Measurements from ENCODE around the gene OR5B3.
"Not testable (repeated sequence)": the region's sequence is repeated elsewhere in the genome, so short reads cannot be mapped to it uniquely, and the experiment has no call there.

Gene OR5B3

GRCh38 chr11:58406774-58407173 is at the start of gene OR5B3:
Gene OR5B3 (minus strand): TSS chr11:58406874. CDS start chr11:58403409, 3,465 bp downstream.
- Mint-ChIP-seq H3K9me3 (peaks cover 14 to 23% of the 10 kb centered on the region in 2 donors), H3K4me1 (no peaks in the 10 kb centered on the region), H3K27me3 (peaks cover 21 to 23% of the 10 kb centered on the region in 2 donors), H3K36me3 (peaks cover 2 to 8% of the 10 kb centered on the region in 2 donors), H3K27ac (no peak within 1 kb of the TSS), H3K4me3 (no peak within 1 kb of the TSS)
- ATAC-seq (replicated peaks) (no peak), DNase-seq (no peak)

DNA sequence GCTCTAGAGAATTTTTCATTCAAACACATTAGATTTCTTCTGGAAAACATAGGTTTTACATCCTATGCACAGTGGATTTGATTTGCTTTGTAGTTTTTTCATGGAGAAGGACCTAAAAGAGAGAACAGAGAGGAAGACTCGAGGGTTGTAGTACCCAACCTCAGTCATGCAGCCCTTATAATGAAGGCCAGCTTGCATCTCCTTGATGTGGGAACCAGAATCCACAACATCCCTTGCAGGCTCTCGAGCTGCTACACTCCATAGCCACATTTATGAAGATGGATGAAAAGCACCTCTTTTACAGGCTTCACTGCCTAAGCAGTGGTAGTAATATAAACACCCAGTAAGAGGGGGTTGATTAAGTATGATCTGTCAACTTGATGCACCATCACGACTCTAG is 44.9 kb upstream of the OR5B3 start:
- Mint-ChIP-seq H3K9me3 (peaks cover 3 to 10% of the 10 kb centered on the region in 2 donors), H3K36me3 (peaks cover 0 to 3% of the 10 kb centered on the region in 2 donors), H3K4me1 (peaks cover 0 to 6% of the 10 kb centered on the region in 2 donors), H3K27me3 (peaks cover 17 to 23% of the 10 kb centered on the region in 2 donors), H3K27ac (no peak overlapping the region), H3K4me3 (no peak overlapping the region)
- ATAC-seq (replicated peaks) (no peak), DNase-seq (no peak)

DNA sequence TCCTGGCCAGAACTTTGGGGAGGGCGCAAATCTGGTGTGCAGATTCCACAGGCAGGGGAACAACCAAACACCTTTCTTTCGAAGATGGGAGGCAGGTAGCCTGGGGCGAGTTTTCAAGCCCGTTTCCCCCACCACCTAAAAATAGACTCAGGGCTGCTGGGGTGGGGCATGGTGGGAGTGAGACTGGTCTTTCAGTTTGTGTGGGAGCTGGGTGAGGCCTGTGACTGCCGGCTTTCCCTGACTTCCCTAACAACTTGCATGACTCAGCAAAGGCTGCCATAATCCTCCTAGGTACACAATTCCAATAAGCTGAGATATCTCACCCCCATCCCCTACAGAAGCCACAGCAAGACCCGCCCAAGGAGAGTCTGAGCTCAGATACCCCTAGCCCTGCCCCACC is 39.6 kb upstream of the OR5B3 start:
- no peak overlapping the region for H3K4me3 Mint-ChIP-seq
- H3K4me1 Mint-ChIP-seq, result no peaks in the 10 kb centered on the region
- H3K27ac Mint-ChIP-seq, result peak overlapping the region; percentile 4
- peaks cover 2 to 6% of the 10 kb centered on the region in 2 donors for H3K36me3 Mint-ChIP-seq
- ATAC-seq (replicated peaks), result no peak
- no peak for DNase-seq
- H3K27me3 Mint-ChIP-seq, result peaks cover 25 to 29% of the 10 kb centered on the region in 2 donors
- peaks cover 15 to 17% of the 10 kb centered on the region in 2 donors for H3K9me3 Mint-ChIP-seq

DNA sequence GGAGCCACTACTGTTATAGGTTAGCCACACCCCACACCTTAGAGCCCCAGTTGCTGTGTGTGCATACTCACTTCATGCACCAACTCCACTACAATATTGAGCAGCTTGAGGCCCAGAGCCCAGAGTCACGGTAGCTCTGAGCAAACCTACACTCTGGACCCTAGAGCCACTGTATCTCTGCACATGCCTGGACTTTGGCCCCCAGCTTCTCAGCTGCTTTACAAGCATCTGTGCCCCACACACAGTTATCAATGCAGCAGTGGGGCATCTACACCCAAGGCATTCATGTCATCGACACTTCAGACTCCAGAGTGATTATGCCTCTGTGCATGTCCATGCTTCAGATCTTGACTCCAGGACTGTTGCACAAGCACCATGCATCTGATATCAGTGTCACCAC is 37.6 kb upstream of the OR5B3 start:
- ATAC-seq (replicated peaks), result no peak
- peaks cover 2 to 6% of the 10 kb centered on the region in 2 donors for H3K36me3 Mint-ChIP-seq
- H3K4me1 Mint-ChIP-seq, result no peaks in the 10 kb centered on the region
- no peak overlapping the region for H3K27ac Mint-ChIP-seq
- peaks cover 11 to 20% of the 10 kb centered on the region in 2 donors for H3K9me3 Mint-ChIP-seq
- peaks cover 28 to 37% of the 10 kb centered on the region in 2 donors for H3K27me3 Mint-ChIP-seq
- DNase-seq, result no peak
- no peak overlapping the region for H3K4me3 Mint-ChIP-seq

GRCh38 chr11:58442136-58442535 is 35.5 kb upstream of the OR5B3 start, which contains the start of gene OR5B12:
Gene OR5B12 (minus strand): TSS chr11:58442236. CDS start chr11:58440151, 2,085 bp downstream.
- DNase-seq (no peak), ATAC-seq (replicated peaks) (no peak)
- H3K4me3 Mint-ChIP-seq, result no peak within 1 kb of the TSS
- no peak within 1 kb of the TSS for H3K27ac Mint-ChIP-seq
- H3K36me3 Mint-ChIP-seq, result peaks cover 2 to 6% of the 10 kb centered on the region in 2 donors
- peaks cover 6 to 22% of the 10 kb centered on the region in 2 donors for H3K9me3 Mint-ChIP-seq
- H3K4me1 Mint-ChIP-seq, result no peaks in the 10 kb centered on the region
- H3K27me3 Mint-ChIP-seq, result peaks cover 25 to 42% of the 10 kb centered on the region in 2 donors

- Mint-ChIP-seq H3K36me3 (no peaks in the 10 kb centered on the region), H3K4me1 (peaks cover 0 to 2% of the 10 kb centered on the region in 2 donors), H3K27me3 (peaks cover 16 to 19% of the 10 kb centered on the region in 2 donors), H3K9me3 (peaks cover 8 to 11% of the 10 kb centered on the region in 2 donors), H3K4me3 (no peak overlapping the region), H3K27ac (peak overlapping the region; percentile 20)
- DNase-seq (no peak), ATAC-seq (replicated peaks) (no peak)
These were observed 31.8 kb upstream of the OR5B3 start for GRCh38 chr11:58438486-58438885.

DNA sequence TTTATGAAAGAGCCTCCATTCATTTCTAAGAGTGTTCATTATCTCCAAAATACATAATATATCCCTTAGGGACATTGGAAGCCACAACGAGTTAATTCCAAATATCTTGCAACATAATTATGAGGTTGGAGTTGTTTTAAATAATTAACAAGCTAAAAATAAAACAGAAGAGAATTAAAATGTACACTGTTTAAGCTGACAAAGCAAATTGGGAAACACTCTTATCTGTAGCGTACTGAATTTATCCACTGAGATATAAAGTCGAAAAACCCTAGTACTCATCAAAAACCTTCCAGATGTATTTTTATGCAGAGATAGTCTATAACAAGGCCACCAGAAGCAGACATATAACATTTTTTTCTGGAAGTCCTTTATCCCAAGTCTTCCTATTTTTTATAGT is 27.5 kb upstream of the OR5B3 start:
- no peak overlapping the region for H3K4me3 Mint-ChIP-seq
- H3K4me1 Mint-ChIP-seq, result peaks cover 0 to 2% of the 10 kb centered on the region in 2 donors
- peaks cover 10 to 28% of the 10 kb centered on the region in 2 donors for H3K27me3 Mint-ChIP-seq
- ATAC-seq (replicated peaks) (no peak), DNase-seq (no peak)
- H3K36me3 Mint-ChIP-seq, result peaks cover 0 to under 1% of the 10 kb centered on the region in 2 donors
- H3K27ac Mint-ChIP-seq, result no peak overlapping the region
- H3K9me3 Mint-ChIP-seq, result peaks cover 5 to 12% of the 10 kb centered on the region in 2 donors

GRCh38 chr11:58433638-58434203 is 27.0 kb upstream of the OR5B3 start:
- Mint-ChIP-seq H3K4me3 (no peak overlapping the region), H3K36me3 (peaks cover 0 to 1% of the 10 kb centered on the region in 2 donors), H3K27me3 (peaks cover 13 to 29% of the 10 kb centered on the region in 2 donors), H3K27ac (no peak overlapping the region), H3K9me3 (peaks cover 7 to 17% of the 10 kb centered on the region in 2 donors), H3K4me1 (peaks cover 0 to 2% of the 10 kb centered on the region in 2 donors)
- no peak for DNase-seq
- ATAC-seq (replicated peaks), result peak; percentile 84

GRCh38 chr11:58429273-58429672 is 22.6 kb upstream of the OR5B3 start:
- ATAC-seq (replicated peaks), result no peak
- Mint-ChIP-seq H3K36me3 (peaks cover 0 to 1% of the 10 kb centered on the region in 2 donors), H3K9me3 (peaks cover 4 to 7% of the 10 kb centered on the region in 2 donors), H3K27ac (no peak overlapping the region), H3K4me1 (peaks cover 0 to 2% of the 10 kb centered on the region in 2 donors), H3K4me3 (no peak overlapping the region), H3K27me3 (peaks cover 27 to 47% of the 10 kb centered on the region in 2 donors)
- no peak for DNase-seq

DNA sequence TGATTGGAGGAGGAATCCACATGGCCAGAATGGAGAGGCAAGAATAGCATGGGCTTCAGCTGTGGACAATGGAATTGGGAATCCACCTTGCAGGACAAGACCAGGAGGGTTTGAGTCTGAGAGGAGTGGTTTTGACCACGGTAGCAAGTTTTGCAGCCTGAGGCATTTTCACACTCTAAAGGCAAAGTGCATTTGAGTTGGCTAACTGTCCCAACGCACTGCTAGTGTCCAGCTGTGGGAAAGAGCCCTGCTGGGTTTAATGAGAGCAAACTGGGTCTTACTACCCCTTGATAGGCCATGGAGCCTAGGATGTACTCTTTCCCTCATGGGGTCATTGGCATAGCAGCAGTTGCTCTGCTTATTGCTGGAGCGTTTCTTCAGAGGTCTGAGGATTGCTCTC is 21.3 kb upstream of the OR5B3 start, which contains the start of gene OR5B2:
TSS of gene OR5B2 (minus strand) at position 101 of the 400 bp plus-strand sequence. CDS start 4,860 bp downstream, outside the sequence.
- H3K27me3 Mint-ChIP-seq, result peaks cover 28 to 48% of the 10 kb centered on the region in 2 donors
- H3K36me3 Mint-ChIP-seq, result peaks cover 0 to 1% of the 10 kb centered on the region in 2 donors
- H3K9me3 Mint-ChIP-seq, result peaks cover 4 to 7% of the 10 kb centered on the region in 2 donors
- DNase-seq (no peak), ATAC-seq (replicated peaks) (no peak)
- H3K27ac Mint-ChIP-seq, result no peak within 1 kb of the TSS
- no peak within 1 kb of the TSS for H3K4me3 Mint-ChIP-seq
- no peaks in the 10 kb centered on the region for H3K4me1 Mint-ChIP-seq

- not testable (repeated sequence) for DNase-seq; H3K4me3 Mint-ChIP-seq; ATAC-seq (replicated peaks); H3K36me3 Mint-ChIP-seq; H3K4me1 Mint-ChIP-seq; H3K27ac Mint-ChIP-seq
- H3K27me3 Mint-ChIP-seq, result peaks cover 15 to 33% of the 10 kb centered on the region in 2 donors
- H3K9me3 Mint-ChIP-seq, result peaks cover 5 to 11% of the 10 kb centered on the region in 2 donors
These were observed 7.1 kb downstream of the OR5B3 start for GRCh38 chr11:58399622-58400021.

DNA sequence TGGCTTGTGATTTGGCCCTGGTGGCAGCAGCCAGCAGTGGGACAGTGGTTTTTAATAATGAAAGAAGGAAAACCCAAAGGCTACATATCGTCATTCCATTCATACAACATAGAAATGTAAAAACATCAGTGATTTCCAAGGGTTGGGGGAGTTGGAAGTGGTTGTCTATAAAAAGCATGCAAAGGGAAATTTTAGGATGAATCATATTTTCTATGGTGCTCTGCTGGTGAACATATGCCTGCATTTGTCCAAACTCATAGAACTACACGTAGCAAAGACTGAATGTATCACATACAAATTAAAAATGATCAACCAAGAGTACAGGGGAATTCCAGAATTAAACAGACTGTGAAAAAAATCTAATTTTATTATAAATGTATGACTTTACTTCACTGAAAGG is 11.1 kb downstream of the OR5B3 start:
- H3K4me1 Mint-ChIP-seq, result peaks cover 4 to 6% of the 10 kb centered on the region in 2 donors
- H3K9me3 Mint-ChIP-seq, result peaks cover 9 to 14% of the 10 kb centered on the region in 2 donors
- DNase-seq (no peak), ATAC-seq (replicated peaks) (no peak)
- peaks cover 7 to 21% of the 10 kb centered on the region in 2 donors for H3K27me3 Mint-ChIP-seq
- no peak overlapping the region for H3K4me3 Mint-ChIP-seq
- peaks cover 2 to 8% of the 10 kb centered on the region in 2 donors for H3K36me3 Mint-ChIP-seq
- H3K27ac Mint-ChIP-seq, result no peak overlapping the region

DNA sequence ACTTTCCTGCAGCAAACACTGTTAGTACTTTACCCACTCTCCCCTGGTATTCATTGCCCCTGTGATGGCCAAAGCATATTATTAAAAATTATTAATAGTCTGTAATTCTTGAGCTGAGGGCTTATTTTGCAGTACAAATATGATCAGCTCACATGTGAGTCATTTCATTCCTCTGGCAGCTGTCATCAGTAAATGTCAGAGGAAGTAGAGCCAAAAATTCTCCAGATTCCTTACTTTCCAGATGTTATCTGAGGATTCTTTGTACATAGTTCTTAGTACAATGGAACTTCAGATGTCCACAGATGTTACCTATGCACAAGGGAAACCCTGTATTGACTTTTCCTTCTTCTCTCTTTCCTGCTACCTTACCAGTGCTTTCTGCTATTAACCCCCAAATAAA is 12.5 kb downstream of the OR5B3 start:
- H3K4me1 Mint-ChIP-seq, result peaks cover 4 to 6% of the 10 kb centered on the region in 2 donors
- DNase-seq, result no peak
- no peak for ATAC-seq (replicated peaks)
- H3K36me3 Mint-ChIP-seq, result peaks cover 2 to 8% of the 10 kb centered on the region in 2 donors
- no peak overlapping the region for H3K4me3 Mint-ChIP-seq
- peaks cover 9 to 14% of the 10 kb centered on the region in 2 donors for H3K9me3 Mint-ChIP-seq
- H3K27ac Mint-ChIP-seq, result no peak overlapping the region
- peaks cover 6 to 20% of the 10 kb centered on the region in 2 donors for H3K27me3 Mint-ChIP-seq

- H3K36me3 Mint-ChIP-seq, result peaks cover 2 to 8% of the 10 kb centered on the region in 2 donors
- no peak for DNase-seq
- no peak overlapping the region for H3K27ac Mint-ChIP-seq
- no peak for ATAC-seq (replicated peaks)
- H3K4me1 Mint-ChIP-seq, result peaks cover 4 to 6% of the 10 kb centered on the region in 2 donors
- no peak overlapping the region for H3K4me3 Mint-ChIP-seq
- H3K9me3 Mint-ChIP-seq, result peaks cover 9 to 14% of the 10 kb centered on the region in 2 donors
- peaks cover 6 to 14% of the 10 kb centered on the region in 2 donors for H3K27me3 Mint-ChIP-seq
These were observed 13.9 kb downstream of the OR5B3 start for GRCh38 chr11:58392746-58393145.

- no peak overlapping the region for H3K4me3 Mint-ChIP-seq
- H3K27ac Mint-ChIP-seq, result no peak overlapping the region
- peaks cover 6 to 12% of the 10 kb centered on the region in 2 donors for H3K27me3 Mint-ChIP-seq
- ATAC-seq (replicated peaks) (no peak), DNase-seq (no peak)
- peaks cover 2 to 8% of the 10 kb centered on the region in 2 donors for H3K36me3 Mint-ChIP-seq
- H3K9me3 Mint-ChIP-seq, result peaks cover 9 to 14% of the 10 kb centered on the region in 2 donors
- H3K4me1 Mint-ChIP-seq, result peaks cover 4 to 6% of the 10 kb centered on the region in 2 donors
These were observed 14.8 kb downstream of the OR5B3 start for GRCh38 chr11:58391879-58392278.
